Measurements from ENCODE around the gene ADGRG2.
A peak's percentile ranks its signal among the peaks of the same experiment; 100 is the strongest.
"Not testable (repeated sequence)": the region's sequence is repeated elsewhere in the genome, so short reads cannot be mapped to it uniquely, and the experiment has no call there.

ADGRG2 gene

DNA sequence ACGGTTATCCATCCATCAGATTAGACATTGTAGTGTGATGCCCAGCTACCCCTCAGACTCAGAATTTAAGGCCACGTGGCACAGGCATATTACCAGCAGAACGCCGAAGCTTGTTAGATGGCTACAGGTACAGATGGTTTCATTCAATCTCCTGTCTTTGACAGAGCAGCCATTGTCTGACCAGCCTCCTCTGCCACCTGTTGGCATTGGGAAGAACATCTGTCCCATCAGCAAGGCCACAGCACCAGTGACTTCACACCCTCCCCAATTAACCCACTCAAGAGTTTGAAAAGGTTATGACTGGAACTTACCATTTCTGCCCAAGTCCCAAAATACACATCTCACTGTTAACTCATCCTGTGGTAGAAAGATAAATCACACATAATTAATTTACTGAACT, 116.4 kb downstream of the ADGRG2 start:
- DNase-seq (ENCODE audit: low read depth in 2 of 2), result no peak

DNA sequence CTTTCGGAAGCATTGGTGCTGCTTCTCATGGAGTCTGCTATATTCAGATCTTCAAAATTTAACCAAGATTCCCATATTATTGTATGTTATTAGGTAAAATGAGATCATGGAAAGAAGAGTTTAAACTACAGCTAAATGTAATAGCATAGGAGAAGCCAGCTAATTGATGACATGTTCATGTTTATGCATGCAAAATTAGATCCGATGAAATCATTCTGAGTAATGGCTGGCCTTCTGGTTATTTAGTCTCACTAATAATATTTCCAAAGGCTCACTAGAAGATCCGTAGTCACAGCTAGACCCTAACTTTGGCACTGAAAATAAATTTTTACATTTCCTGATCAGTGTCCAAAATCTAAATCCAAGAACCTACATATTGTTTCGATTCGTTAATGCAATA, 118.5 kb downstream of the ADGRG2 start:
- no peak for DNase-seq (ENCODE audit: low read depth in 2 of 2)

DNA sequence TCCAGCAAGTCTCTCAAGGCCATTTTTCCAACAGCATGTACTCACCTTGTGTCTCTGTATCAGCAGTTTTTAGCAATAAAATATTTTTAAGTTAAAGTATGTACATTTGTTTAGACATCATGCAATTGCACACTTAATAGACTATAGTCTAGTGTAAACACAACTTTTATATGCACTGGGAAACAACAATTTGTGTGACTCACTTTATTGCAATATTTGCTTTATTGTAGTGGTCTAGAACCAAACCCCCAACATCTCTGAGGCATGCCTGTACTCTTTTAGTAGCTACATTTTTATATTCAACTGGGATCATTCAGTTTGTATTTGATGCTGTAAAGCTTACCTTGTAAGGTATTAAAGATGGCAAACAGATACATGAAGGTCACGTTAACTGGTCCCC, 123.6 kb downstream of the ADGRG2 start:
- DNase-seq (ENCODE audit: low read depth in 2 of 2), result no peak

DNA sequence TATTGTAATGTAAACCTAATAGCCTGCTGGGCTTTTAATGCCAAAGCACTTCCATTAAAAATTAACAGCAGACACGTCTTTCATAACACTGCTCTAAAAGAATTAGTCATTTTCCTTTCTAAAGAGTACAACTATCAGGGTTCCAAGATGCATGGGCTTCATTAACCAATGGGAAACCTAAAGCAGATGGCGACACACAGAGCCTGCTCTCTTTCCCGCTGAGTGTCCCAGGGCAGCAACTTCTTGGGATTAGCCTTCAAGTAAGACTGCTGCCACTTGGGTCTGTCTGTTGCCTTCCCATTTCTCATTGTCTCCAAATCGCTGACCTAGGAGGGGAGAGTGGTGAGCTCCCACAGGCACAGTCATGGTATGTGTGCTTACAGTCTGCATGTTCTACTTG, 124.4 kb downstream of the ADGRG2 start:
- DNase-seq (ENCODE audit: low read depth in 2 of 2), result no peak

DNA sequence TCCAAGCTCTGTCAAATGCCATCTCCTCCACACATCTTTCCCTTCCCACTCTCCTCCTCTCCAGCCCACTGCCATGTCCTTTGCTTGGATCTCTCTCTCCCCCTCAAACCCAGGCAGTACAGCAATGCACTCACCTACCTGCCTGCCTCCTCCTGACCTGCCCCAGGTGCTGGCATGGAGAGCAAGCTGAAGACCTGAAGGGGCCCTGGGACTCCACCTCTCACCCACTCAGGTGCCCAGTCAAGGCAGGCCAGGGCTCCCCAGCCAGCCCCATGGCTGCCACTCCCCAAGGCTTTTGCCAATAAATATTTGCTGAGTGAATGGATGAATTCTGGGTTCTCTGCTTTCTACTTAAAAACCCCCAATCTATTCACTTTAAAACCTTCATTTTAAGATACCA, 125.7 kb downstream of the ADGRG2 start:
- no peak for DNase-seq (ENCODE audit: low read depth in 2 of 2)

DNA sequence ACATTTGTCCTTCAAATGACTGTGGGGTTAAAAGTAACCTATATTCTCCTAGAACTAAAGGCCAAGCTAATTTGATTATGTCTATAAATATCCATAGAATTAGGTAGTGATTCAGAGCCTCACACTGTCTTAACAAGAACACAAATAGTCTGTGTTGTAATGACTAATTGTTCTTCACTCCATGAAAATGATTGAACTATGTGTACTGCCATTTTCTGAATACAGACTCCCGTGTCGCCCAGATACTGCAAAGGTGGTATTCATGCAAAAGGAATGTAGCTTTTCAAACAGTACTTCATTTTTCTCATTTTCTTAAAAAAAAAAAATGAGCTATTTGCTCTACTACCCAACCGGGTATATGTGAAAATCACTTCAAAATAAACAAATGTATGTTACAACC, 127.0 kb downstream of the ADGRG2 start:
- no peak for DNase-seq (ENCODE audit: low read depth in 2 of 2)

DNA sequence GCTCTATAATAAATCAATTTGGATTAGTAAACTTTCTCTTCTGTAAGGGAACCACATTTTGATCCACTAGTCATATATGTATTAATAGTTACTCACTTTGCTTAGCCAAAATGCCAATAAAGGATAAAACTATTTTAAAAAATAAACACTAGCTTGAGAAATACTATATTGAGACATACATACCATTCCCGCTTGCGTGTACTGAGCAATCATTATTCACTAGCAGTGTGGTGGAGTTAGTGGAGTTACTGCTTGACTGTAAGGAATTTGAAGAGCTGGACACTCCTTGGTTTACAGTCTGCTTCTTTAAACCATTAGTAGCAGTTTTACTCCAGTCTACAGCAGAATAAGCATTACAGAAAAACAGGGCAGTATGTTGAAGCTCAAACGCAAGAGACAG, 127.6 kb downstream of the ADGRG2 start:
- no peak for DNase-seq (ENCODE audit: low read depth in 2 of 2)

DNA sequence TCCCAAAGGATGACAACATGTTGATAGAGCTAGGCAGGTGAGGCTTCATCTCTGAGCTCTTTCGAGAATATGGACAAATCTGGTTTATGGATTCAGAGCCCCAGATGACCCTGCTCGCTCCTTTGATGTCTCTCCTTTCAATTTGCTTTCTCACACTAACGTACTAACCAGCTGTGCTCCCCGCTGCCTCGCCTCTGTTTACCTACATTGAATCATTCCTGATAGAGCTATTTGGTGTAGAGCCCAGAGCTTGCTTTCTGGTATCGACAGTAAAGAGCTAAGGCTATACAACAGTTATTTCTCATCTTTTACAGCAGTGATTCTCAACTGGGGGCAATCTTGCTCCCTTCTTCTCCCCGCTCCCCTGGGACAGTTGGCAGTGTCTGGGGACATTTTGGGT, 129.4 kb downstream of the ADGRG2 start:
- DNase-seq (ENCODE audit: low read depth in 2 of 2), result no peak

DNA sequence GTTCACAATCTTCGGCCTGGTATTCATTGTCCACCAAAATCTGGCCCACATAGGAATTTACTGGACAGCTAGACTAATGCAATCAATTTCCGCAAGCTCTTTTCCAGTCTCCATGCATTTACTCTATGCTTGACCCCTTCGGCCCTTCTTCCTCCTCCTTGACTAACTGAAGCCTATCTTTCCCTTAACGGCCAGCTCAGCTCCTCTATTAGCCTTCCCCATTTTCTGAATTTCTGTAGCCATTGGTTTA, 137.2 kb downstream of the ADGRG2 start:
- DNase-seq (ENCODE audit: low read depth in 2 of 2), result no peak

DNA sequence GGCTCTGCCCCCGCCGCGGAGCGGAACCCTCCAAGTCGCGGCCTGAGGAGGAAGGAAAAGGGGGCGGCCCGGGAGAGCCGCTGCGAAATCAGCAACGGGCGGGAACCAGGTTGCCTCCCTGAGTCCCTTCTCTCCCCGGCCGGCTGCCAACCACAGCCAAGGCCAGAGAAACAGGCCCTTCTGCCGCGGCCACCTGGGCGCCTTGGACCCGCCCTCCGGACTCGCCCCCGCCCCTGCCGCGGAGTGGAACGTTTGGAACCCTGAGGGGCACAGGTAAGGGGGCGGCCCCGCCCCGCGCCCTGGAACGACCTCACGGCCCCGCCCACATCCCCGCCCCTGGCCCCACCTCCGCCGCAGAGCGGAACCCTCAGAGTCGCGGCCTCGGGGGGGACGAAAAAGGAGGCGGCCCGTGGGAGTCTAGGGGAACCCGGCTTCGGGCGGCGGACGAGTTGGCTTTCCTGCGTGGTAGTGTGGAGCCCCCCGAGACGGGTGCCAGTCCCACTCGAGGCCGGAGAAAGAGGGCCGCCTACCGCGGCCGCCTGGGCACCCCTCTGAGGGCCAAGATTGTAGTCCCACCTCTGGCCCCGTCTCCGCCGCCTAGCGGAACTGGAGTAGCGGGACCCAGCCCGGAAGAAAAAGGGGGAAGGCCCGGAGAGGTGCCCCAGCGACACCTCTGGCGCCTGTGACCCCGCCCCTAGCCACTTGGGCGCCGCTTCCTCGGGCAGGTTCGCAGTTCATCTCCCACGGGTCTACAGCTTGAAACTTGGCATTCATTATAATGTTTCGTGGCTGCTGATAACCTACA, 137.7 kb downstream of the ADGRG2 start:
- DNase-seq (ENCODE audit: low read depth in 2 of 2), result peak; percentile 64 to 74

DNA sequence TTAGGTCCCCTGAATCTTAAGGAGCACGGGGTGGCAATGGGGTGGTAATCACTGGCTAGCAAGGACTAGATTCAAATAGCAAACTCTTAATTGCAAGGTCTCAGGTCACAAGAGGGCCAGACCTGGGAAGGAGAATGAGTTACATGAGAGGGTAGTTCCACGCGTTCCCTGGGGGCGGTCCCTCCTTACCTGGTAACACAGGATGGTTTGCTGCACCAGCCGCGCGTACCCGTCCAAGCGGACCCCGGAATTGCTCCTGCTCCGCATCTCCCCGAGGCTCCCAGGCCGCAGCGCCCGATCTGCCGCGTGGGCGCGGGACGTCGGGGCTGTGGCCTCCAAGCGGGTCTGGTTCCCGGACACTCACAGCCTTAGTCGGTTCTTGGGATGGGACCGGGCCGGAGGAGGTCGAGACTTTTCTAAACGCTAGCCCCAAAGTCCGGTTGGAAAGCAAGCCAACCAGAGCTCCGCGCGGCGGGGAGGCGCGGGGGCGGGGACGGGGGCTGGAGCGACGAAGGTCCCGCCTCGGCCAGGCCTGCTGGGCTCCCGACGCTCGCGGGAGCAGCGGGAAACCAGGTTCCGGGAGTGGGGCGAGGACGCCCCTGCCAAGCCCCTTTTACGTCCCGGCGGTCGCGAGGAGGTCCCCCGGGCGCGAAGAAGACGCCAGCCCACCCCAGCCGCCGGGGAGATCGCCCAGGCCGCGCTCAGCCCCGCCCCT, 138.4 kb downstream of the ADGRG2 start, which contains the start of gene PHKA2:
Gene PHKA2 (minus strand): TSS at position 449 of the 715 bp plus-strand sequence. CDS start 182 bp downstream, at position 267.
- peak in 1 of 2 donors; percentile 2 for DNase-seq (ENCODE audit: low read depth in 2 of 2)

DNA sequence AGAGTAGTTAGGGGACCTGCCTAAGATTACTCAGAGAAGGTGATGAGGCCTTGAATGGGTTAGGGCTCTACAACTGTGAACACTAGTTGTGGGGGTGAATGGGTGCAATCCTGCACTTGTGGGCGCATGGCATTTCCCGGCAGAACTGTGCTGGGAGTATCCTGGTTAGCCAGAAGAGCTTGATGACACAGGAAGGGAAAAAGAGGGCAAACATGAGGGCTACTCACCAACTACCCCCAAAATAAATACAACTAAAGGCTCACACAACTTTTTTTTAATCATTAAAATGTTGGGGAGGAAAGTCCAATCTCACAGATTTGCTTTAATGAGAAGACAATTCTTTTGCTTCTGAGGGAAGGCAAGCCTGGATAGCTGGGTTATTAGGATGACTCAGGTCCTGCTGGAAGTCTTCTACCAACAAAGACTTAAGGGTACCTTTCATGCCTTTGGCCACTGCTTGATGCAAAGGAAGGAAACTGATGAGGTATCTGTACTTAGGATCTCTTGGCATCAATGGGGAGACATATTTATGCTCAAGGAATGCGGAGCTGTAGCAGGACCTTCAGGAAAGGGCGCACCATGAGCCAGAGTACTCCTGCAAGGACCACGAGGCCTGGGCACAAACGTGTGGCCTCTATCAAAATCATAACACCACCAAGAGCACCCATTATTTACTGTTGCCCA, 141.0 kb downstream of the ADGRG2 start:
- DNase-seq (ENCODE audit: low read depth in 2 of 2), result no peak

DNA sequence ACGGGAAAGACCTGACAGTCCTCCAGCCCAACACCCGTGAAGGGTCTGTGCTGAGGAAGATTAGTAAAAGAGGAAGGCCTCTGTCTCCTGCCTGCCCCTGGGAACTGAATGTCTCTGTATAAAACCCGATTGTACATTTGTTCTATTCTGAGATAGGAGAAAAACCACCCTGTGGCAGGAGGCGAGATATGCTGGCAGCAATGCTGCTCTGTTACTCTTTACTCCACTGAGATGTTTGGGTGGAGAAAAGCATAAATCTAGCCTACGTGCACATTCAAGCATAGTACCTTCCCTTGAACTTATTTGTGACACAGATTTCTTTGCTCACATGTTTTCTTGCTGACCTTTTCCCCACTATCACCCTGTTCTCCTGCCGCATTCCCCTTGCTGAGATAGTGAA, 142.0 kb downstream of the ADGRG2 start:
- DNase-seq (ENCODE audit: low read depth in 2 of 2), result not testable (repeated sequence)

DNA sequence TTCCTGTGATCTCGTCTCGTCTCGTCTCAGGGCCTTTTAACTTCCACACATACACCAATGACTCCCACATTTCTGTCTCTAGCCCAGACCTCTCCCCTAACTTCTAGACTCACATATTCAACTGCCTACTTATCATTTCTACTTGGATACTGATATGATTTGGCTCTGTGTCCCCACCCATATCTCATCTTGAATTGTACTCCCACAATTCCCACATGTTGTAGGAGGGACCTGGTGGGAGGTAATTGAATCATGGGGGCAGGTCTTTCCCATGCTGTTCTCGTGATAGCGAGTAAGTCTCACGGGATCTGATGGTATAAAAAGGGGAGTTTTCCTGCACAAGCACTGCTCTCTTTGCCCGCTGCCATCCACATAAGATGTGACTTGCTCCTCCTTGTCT, 147.3 kb downstream of the ADGRG2 start:
- no peak for DNase-seq (ENCODE audit: low read depth in 2 of 2)

DNA sequence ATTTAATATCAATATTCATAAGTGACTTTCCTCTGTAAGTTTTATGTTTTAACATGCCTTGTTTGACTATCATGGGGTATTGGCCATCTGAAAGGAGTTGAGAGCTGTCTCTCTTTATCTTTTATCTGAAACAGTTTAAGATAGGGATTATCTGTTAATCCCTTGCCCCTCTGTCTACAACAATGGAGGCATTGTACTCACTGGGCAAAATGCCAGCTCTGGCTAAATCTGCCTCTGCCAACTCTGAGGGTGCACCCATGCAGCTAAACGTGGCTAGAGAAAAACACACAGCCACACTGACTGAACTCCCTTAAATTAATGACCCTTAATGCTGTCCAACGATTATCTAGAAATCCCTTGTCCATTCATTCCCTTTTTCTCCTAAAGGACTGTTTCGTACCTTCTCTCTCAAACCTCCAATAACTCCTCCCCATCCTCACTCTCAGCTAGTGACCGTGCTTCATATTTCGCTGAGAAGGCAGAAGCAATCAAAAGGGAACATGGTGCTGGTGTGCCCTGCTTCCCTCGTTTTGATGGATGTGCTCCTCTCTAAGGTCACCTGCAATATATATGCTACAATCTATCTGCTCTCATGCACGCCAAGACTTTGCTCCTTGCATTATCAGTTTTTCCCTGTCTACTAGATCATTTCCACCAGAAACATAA, 148.6 kb downstream of the ADGRG2 start:
- no peak for DNase-seq (ENCODE audit: low read depth in 2 of 2)

DNA sequence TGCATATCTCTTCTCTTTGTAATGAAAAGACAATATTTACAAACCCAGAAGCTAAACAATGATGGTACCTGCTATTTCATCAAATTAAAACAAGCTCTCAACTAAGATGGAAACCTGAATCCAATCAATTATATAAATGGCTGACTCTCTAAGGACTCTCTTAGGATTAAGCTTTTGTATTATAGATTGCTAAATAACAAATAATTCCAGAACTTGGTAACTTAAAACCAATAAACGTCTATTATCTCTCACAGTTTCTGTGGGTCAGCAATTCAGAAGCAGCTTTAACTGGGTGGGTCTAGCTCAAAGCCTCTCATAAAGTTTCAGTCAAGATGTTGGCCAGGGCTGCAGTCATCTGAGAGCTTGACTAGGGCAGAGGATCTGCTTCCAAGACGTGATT, 150.8 kb downstream of the ADGRG2 start:
- DNase-seq (ENCODE audit: low read depth in 2 of 2), result no peak

DNA sequence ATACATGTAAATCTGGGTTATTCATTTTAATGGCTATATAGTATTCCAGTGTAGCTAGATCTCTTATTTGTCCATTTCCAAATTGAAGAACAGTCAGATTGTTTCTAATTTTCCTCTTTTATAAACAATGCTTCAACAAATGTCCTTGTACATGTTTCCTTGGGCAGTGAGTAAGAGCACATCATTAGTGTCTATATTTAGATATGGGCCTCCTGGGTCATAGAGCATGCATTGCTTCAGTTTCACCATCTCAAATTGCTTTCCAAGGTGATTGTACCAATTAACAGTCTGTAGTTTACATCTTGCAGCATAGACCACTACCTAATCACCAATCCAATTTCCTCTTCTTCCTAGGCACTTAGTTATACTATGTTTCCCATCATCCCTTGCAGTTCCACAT, 151.8 kb downstream of the ADGRG2 start:
- no peak for DNase-seq (ENCODE audit: low read depth in 2 of 2)

DNA sequence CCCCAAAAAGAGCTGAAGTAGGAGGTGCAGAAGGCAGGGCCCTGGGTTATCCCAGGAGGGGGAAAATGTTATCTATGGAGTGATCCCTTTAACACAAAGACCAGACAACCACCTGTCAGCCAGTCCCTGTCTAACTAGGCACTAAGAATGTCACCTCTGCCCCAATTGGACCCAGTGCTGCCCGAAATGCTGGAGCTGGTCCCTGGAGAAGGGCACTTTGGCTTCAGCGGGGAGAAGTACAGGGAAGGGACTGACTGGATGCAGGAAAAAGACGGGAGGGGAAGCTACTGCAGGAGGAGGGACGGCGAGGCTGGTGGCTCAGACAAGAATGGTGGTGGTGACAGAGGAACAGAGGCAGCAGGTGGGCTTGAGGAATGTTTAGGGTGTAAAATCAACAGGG, 155.6 kb downstream of the ADGRG2 start:
- DNase-seq (ENCODE audit: low read depth in 2 of 2), result no peak

DNA sequence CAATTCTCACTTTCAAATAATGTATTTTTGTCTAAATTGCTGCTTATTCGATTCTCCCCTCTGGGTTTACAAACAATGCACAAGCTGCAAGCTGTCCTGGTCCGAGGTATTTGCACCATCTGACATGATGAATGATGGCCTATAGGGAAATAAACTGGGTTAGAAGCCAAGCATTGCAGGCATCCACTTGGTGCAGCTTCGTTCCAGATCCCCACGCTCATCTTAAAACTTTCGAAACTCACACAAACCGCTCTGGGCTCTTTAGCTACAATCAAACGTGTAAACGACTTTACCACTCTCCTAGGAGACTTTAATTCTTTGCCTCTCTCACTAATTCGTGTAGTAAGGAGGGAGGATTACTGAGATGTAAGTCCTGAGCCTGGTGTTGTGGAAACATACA, 157.4 kb downstream of the ADGRG2 start:
- DNase-seq (ENCODE audit: low read depth in 2 of 2), result no peak

DNA sequence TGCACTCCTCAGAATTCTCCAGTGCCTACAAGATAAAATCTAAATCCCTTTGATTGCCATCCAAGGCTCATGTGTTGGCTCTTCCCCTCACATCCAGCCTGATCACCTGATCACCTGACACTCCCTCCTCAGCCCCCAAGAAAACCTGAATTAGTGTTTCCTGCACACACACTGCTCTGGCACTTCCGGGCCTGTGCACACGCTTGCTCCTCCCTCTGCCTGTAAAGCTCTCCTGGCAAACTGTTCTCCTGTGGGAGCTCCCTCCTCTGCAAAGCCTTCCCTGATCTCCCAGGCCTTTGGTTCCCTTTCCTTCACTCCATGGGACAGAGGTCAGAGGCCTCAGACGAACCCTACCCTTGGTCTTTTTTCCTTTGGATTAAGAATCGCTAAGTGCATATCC, 158.2 kb downstream of the ADGRG2 start:
- no peak for DNase-seq (ENCODE audit: low read depth in 2 of 2)

DNA sequence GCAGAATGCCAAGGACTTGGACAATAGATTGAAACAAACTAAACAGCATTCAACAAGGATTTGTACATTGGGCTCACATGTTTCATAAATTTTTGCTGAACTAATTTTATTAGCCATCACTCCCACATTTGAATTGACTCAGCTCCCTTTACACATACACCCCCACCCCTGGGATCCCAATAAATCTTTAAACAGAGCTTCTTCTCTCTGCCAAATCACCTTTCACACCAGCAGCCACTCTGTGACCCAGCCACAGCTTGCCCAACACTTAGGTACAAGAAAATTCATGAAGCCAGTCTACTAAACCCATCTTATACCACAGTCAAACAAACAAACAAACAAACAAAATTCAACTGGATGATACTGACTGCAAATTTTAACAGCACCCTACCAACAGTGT, 159.9 kb downstream of the ADGRG2 start:
- DNase-seq (ENCODE audit: low read depth in 2 of 2), result no peak

DNA sequence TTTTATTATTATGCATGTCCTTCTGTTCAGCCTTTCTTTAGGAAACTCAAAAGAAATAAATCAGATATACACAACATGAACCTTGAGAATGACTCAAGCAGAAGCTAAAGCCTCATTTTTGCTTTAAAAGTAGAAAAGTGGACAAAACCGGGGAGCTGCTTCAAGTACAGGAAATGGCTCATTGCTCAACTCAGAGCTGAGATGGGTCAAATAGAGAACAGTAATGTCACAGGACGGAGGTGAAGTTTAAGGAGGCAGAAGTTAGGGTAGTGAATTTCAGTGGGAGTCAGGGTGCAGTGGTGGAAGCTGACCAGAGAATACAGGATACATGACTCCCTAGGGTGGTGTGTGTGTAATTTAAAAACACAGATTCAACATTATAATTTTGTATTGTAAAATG, 160.6 kb downstream of the ADGRG2 start:
- DNase-seq (ENCODE audit: low read depth in 2 of 2), result no peak
